ENCODE data around the gene G3BP1.

DNA sequence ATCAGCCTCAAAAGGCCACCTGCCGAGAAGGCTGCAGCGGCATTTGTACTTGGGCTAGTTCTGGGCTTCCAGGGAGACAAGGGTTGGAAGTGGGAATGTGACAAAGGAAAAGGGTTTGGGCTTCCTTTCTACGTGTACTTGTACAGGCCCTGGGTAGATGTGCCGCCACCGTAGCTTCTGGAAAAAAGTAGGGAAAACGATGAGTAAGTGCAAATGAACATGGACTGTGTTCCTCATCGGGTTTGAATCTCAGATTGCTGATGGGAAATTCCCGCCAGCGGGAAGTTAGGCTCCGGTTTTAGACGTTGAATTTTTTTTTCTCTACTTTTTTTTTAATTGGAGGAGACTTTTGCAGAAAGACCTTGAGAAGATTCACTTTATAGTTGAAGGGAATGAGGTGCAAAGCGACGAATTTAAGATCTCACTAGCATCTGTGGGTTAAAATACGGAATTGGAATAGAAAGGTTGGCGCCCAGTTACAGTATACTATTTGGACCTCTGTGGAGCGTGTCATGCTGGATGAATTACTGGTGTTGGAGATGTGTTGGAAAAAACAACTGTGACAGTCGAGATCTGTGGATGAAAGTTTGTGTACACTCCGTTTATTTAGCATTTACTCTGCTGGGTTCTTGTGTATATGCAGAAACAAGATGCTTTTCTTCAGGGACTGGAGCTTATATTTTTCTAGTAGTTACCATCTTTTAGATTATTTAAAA, 1.2 kb downstream of the G3BP1 start:
- TF ChIP-seq CTCF (IDR thresholded peaks at IDR 0.05; ENCODE audit: low read depth, low read length, missing input control), result no peak
- no peak for TF ChIP-seq REST (IDR thresholded peaks at IDR 0.05)
- TF ChIP-seq GABPA (IDR thresholded peaks at IDR 0.05 in 1 of 2, conservative IDR thresholded peaks at IDR 0.05 in 1 of 2), result no peak
- TF ChIP-seq, protein P1, sequence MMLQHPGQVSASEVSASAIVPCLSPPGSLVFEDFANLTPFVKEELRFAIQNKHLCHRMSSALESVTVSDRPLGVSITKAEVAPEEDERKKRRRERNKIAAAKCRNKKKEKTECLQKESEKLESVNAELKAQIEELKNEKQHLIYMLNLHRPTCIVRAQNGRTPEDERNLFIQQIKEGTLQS (IDR thresholded peaks at IDR 0.05), result no peak
